ENCODE data around the gene BCAS3. TPM values are rescaled to one million over a fixed set of nuclear protein-coding genes. Genes with fewer than 3 reads are reported as not detected.
"Not testable (repeated sequence)": the region's sequence is repeated elsewhere in the genome, so short reads cannot be mapped to it uniquely, and the experiment has no call there.

Gene BCAS3
- total RNA-seq, 1 donor from 2014 or later: 44.8 TPM

DNA sequence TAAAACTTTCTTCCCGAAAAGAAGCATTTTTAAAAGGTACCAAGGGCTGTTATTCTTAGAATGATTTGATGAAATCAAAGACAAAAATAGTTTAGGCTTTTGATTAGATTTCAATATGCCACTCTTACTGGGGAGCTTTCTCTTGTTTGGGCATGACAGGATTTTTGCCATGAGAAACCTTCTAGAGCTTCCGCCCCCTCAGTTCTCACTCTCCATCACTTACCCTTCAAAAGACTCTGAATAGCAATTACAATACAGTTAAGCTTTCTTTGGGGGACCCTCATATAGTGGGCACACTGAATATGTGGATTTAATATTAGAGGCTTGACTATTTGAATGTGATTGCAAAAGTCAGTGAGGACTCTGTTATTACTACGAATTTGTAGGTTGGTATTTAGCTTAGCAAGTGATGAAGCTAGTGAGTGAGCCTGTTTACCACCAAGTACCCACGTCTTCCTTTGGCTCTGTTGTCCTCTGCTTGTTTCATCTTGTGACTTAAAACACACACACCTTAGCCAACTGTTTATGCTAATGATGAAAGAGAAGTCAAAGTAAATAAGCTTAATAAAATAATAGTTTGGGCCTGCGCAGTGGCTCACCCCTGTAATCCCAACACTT is 563.3 kb downstream of the BCAS3 start:
- H3K27me3 Mint-ChIP-seq (ENCODE audit: unreplicated experiment): no peaks in the 10 kb centered on the region
- no peak for DNase-seq
- TF ChIP-seq, protein P1, sequence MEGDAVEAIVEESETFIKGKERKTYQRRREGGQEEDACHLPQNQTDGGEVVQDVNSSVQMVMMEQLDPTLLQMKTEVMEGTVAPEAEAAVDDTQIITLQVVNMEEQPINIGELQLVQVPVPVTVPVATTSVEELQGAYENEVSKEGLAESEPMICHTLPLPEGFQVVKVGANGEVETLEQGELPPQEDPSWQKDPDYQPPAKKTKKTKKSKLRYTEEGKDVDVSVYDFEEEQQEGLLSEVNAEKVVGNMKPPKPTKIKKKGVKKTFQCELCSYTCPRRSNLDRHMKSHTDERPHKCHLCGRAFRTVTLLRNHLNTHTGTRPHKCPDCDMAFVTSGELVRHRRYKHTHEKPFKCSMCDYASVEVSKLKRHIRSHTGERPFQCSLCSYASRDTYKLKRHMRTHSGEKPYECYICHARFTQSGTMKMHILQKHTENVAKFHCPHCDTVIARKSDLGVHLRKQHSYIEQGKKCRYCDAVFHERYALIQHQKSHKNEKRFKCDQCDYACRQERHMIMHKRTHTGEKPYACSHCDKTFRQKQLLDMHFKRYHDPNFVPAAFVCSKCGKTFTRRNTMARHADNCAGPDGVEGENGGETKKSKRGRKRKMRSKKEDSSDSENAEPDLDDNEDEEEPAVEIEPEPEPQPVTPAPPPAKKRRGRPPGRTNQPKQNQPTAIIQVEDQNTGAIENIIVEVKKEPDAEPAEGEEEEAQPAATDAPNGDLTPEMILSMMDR (IDR thresholded peaks at IDR 0.05; ENCODE audit: partially characterized antibody, unreplicated experiment): no peak
- H3K4me1 Mint-ChIP-seq (ENCODE audit: low read depth, unreplicated experiment): peaks cover 7% of the 10 kb centered on the region
- no peaks in the 10 kb centered on the region for H3K36me3 Mint-ChIP-seq (ENCODE audit: unreplicated experiment)
- H3K4me3 Mint-ChIP-seq (ENCODE audit: unreplicated experiment): no peak overlapping the region
- H3K27ac Mint-ChIP-seq (ENCODE audit: unreplicated experiment): no peak overlapping the region
- peaks cover 3% of the 10 kb centered on the region for H3K9me3 Mint-ChIP-seq (ENCODE audit: unreplicated experiment)

DNA sequence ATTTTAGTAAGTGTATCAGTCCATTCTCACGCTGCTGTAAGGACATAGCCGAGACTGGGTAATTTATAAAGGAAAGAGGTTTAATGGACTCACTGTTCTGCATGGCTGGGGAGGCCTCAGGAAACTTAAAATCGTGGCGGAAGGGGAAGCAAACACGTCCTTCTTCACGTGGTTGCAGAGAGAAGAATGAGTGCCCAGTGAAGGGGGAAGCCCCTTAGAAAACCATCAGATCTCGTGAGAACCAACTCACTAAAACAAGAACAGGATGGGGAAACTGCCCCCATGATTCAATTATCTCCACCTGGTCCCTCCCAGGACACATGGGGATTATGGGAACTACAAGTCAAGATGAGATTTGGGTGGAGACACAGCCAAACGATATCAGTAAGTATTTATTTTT is 567.3 kb downstream of the BCAS3 start:
- not testable (repeated sequence) for H3K27ac Mint-ChIP-seq (ENCODE audit: unreplicated experiment); H3K36me3 Mint-ChIP-seq (ENCODE audit: unreplicated experiment); H3K4me3 Mint-ChIP-seq (ENCODE audit: unreplicated experiment); DNase-seq; H3K9me3 Mint-ChIP-seq (ENCODE audit: unreplicated experiment); H3K27me3 Mint-ChIP-seq (ENCODE audit: unreplicated experiment)
- H3K4me1 Mint-ChIP-seq (ENCODE audit: low read depth, unreplicated experiment): peaks cover 14% of the 10 kb centered on the region

DNA sequence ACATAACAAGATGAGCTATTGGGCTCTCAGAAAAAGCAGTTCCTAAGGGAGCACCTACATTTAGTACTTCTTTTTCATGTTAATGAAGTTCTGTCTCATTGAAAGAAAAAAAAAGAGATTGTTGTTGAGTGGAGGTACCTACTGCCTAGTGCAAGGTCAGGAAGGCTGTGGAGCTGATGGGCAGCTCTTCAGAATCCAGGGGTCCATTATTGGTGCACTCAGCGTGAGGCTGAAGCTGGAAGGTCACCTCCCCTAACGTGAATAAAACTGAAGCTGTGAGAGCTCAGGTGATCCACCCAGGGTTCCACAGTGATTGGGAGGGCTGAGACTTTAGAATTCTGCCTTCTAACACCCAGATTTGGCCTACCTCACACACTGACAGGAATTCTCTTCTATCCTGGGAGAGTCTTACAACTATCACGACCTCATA is 568.1 kb downstream of the BCAS3 start:
- Mint-ChIP-seq H3K4me3 (ENCODE audit: unreplicated experiment) (no peak overlapping the region), H3K27ac (ENCODE audit: unreplicated experiment) (no peak overlapping the region), H3K4me1 (ENCODE audit: low read depth, unreplicated experiment) (peaks cover 14% of the 10 kb centered on the region), H3K9me3 (ENCODE audit: unreplicated experiment) (no peaks in the 10 kb centered on the region), H3K36me3 (ENCODE audit: unreplicated experiment) (no peaks in the 10 kb centered on the region), H3K27me3 (ENCODE audit: unreplicated experiment) (no peaks in the 10 kb centered on the region)
- DNase-seq: no peak
- TF ChIP-seq, protein P1 (IDR thresholded peaks at IDR 0.05; ENCODE audit: partially characterized antibody, unreplicated experiment): no peak

DNA sequence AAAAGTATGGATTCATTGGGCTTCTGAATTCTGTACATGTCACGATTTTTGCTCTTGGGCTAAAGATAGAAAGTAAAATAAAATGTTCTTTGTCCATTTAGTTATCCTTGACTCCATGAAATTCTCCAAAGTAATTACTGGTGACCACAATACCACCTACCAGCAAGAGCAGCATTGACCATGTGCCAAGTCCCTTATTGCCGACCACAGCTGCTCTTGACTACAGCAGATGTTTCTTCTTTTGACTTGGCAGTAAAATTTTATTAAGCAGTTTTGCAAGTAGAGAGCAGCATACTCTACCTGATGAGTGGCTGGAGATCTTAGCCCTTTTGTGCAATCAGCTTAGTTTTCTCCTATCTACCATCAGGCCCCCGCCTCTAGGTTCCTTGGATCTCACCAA is 569.8 kb downstream of the BCAS3 start:
- no peak for DNase-seq
- Mint-ChIP-seq H3K9me3 (ENCODE audit: unreplicated experiment) (no peaks in the 10 kb centered on the region), H3K36me3 (ENCODE audit: unreplicated experiment) (no peaks in the 10 kb centered on the region), H3K4me1 (ENCODE audit: low read depth, unreplicated experiment) (peaks cover 19% of the 10 kb centered on the region), H3K27me3 (ENCODE audit: unreplicated experiment) (peaks cover 2% of the 10 kb centered on the region), H3K27ac (ENCODE audit: unreplicated experiment) (no peak overlapping the region), H3K4me3 (ENCODE audit: unreplicated experiment) (no peak overlapping the region)
- TF ChIP-seq, protein P1 (IDR thresholded peaks at IDR 0.05; ENCODE audit: partially characterized antibody, unreplicated experiment): no peak

DNA sequence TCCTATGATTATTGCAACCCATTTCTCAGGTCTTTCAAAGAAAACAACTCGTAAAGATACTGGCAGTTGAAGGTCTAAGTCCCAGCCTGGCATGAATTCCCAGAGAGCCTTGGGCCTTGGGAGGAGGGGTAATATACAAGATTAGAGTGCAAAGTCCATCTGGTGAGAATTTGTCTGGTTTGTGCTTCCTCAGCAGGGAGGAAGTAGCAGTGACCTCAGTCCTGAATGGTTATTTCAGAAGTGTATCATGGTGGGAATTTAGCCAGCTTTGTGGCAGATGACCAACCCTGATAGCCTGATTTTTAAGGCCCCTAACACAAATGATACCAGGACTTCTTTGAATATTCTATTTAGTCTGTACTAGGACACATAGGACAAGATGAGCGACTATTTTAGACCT is 570.7 kb downstream of the BCAS3 start:
- Mint-ChIP-seq H3K9me3 (ENCODE audit: unreplicated experiment) (no peaks in the 10 kb centered on the region), H3K27me3 (ENCODE audit: unreplicated experiment) (peaks cover 2% of the 10 kb centered on the region), H3K4me1 (ENCODE audit: low read depth, unreplicated experiment) (peaks cover 19% of the 10 kb centered on the region), H3K27ac (ENCODE audit: unreplicated experiment) (no peak overlapping the region), H3K36me3 (ENCODE audit: unreplicated experiment) (no peaks in the 10 kb centered on the region), H3K4me3 (ENCODE audit: unreplicated experiment) (no peak overlapping the region)
- DNase-seq: no peak
- TF ChIP-seq, protein P1 (IDR thresholded peaks at IDR 0.05; ENCODE audit: partially characterized antibody, unreplicated experiment): no peak

Data from glutamatergic neuron (in vitro differentiated cells).